ENCODE measurements around the gene PRDM16.

PRDM16 gene

DNA sequence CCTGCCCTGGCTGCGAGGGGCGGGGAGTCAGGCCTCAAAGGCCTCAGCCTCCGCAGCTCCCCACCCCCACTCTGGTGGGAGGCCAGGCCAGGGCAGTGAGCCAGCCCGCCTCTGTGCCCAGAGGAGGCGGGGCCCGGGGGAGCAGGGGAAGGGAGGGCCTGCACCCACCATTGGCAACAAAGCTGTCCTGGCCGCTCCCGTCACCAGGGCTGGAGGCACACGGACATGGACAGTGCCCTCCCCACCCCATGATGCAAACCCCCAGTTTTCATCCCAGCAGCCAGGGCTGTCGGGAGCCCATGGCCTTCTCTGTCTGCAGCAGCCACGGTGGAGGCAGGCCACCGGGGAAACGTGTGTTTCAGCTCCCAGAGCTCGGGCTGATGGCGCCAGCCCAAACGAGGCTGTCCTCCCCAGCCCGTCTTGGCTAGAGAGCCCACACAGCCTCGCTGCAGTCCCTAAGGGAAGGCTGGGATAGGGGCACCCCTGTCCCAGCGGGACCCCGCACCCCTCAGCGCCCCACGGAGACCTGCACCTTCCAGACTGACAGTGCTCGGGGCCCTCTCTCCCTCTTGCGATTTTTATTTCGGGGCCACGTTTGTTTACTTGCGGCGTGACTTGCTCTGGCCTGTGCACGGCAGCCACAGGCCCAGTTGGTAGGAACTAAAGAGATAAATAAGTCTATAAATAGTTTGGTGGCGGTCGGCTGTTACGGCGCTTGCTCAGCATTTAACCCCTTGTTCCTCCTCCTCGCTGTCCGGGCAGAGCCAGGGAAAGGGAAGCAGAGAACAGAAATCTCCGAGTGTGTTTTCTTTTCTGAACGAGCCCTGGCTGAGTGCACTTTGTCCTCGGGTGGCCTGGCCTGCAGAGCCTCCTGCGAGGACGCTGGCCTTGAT is 101.8 kb downstream of the PRDM16 start:
- DNase-seq: peak; percentile 88

DNA sequence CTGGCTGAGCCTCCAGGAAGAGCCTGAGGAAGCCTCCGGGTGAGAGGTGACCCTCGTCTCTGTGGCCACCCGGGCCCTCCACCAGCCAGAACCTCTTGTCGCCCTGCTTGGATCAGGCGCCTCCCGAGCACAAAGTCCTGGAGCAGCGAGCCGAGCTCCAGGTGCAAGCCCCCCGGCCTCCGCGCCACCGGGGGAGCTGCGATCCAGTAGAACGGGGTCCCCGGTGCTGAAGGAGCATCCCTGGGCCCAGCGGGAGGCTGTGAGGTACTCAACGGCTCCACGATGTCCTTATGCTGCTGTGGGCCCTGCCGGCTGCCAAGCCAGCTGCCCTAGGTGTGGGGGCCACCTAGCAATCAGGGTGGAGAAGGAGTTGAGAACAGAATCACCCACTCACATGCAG is 102.8 kb downstream of the PRDM16 start:
- DNase-seq: no peak

DNA sequence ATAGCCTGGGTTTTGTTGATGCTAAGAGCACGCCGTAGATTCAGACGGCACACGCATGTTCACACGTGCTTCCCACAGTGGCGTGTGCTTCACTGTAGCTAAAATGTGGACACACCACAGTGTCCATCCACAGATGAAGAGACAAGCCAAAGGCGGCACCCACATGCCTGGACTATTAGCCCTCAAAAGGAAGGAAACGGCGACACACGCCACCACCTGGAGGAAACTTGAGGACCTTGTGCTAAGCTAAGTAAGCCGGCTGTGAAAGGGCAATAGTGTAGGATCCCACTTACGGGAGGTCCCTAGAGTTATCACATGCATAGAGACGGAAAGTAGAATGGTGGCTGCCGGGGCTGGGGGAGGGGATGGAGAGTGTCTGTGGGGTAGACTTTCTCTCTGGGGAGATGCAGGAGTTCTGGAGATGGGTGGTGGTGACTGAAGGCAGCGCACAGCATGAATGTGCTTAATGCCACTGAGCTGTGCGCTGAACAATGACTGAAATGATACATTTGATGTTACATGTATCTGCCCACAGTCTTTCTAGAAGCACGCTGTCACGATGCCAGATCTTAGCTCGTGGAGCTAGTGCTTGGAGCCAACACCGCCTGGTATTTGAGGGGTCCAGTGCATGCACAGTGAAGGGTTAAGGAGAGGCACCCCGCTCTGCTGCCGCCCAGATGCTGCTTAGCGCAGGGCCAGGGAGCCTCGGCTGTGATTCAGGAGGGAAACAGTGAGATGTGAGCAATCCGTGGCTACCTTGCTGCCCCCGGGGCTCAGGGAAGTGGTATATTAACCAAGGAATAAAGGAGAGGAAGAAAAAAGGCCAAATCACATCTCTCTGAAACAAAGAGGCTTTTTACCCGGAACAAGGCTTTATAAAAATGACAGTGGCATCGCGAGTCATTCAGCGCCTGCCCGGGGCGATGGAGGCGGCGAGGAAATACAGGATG is 103.7 kb downstream of the PRDM16 start:
- no peak for DNase-seq

DNA sequence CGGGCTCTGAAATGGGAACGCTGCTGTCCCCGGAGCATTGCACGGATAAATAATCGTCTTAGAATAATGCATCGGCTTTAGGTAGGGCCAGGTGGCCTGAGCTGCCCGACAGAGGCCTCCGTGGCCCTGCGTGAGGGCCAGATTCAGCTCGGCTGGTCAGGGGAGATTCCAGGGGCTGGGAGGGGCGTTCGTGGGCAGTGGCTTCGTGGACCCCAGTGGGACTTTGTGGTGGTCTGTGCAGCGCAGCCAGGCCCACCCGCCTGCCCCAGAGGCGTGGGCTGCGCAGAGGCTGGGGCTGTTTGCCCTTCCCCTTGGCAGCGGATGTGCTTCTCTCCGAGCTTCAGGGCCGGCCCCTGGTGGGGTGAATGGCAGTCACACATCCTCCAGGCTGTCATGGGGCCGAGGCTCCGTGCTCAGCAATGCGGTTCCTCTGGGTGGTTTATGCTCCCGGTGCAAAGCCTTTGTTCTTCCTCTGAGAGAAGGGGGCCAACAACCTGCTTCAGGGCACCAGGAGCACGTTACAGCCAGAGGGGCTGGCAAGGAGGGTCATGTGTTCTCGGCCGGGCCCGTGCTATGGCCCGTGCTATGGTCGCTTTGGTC is 104.5 kb downstream of the PRDM16 start:
- DNase-seq: no peak

GRCh38 chr1:3174487-3175247 is 105.7 kb downstream of the PRDM16 start:
- DNase-seq: peak; percentile 31

- no peak for DNase-seq
Observed at GRCh38 chr1:3175486-3175885, 106.5 kb downstream of the PRDM16 start.

- no peak for DNase-seq
Observed at GRCh38 chr1:3176028-3176427, 107.0 kb downstream of the PRDM16 start.

DNA sequence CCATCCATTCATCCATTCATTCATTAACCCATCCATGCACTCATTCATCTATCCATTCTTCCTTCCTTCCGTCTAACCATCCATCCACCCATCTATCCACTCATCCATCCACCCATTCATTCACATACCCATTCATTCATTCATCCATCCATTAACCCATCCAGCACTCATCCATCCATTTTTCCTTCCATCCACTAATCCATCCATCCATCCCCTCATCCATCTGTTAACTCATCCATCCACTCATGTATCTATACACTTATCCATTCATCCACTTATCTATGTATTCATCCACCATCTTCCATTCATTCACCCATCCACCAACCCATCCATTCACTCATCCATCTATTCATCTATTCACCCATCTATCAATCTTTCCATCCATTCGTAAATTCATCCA is 107.8 kb downstream of the PRDM16 start:
- no peak for DNase-seq

GRCh38 chr1:3178279-3178678 is 109.3 kb downstream of the PRDM16 start:
- no peak for DNase-seq

GRCh38 chr1:3179471-3179870 is 110.5 kb downstream of the PRDM16 start:
- no peak for DNase-seq

DNA sequence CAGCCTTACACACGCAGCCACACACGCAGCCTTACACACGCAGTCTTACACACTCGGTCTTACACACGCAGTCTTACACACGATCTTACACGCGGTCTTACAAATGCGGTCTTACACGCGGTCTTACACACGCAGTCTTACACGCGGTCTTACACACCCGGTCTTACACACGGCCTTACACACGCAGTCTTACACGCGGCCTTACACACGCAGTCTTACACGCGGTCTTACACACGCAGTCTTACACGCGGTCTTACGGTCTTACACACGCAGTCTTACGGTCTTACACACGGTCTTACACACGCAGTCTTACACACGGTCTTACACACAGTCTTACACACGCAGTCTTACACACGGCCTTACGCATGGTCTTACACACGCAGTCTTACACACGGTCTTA is 111.9 kb downstream of the PRDM16 start:
- DNase-seq: no peak

- DNase-seq: no peak
Observed at GRCh38 chr1:3181956-3182355, 113.0 kb downstream of the PRDM16 start.

DNA sequence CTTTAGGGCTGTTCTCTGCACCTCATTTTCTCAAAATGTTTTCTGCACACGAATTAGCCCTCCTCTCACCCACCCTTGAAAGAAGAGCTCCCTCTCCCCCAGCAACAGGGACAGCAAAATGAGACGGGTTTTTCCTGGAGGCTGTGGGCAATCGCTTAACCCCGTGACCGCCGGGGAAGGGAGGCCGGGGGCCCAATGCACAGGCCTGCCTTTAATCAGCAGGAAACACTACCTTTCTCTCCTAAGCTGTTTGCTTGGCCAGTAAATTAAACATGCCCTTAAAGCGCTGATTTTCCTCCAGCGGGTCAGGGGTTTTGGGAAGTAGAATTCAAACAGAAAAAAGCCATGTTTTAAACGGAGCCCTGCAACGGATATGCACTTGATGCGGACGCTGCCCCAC is 114.4 kb downstream of the PRDM16 start:
- no peak for DNase-seq

- no peak for DNase-seq
Observed at GRCh38 chr1:3183813-3184212, 114.8 kb downstream of the PRDM16 start.

- DNase-seq: no peak
Observed at GRCh38 chr1:3184666-3185065, 115.7 kb downstream of the PRDM16 start.

- no peak for DNase-seq
Observed at GRCh38 chr1:3185896-3186525, 117.0 kb downstream of the PRDM16 start.

- DNase-seq: no peak
Observed at GRCh38 chr1:3186526-3186921, 117.5 kb downstream of the PRDM16 start.

GRCh38 chr1:3187415-3188149 is 118.6 kb downstream of the PRDM16 start:
- no peak for DNase-seq

- DNase-seq: no peak
Observed at GRCh38 chr1:3188150-3188971, 119.4 kb downstream of the PRDM16 start.

- no peak for DNase-seq
Observed at GRCh38 chr1:3190256-3191041, 121.4 kb downstream of the PRDM16 start.

Data from OCI-M1 (cell line).